ENCODE measurements around the gene TFB2M. TPM values are rescaled to one million over a fixed set of nuclear protein-coding genes. Genes with fewer than 3 reads are reported as not detected.

TFB2M gene
- total and polyA plus RNA-seq, 10 of the 15 experiments (the other 5 are each of a cell fraction or from before 2014, with no cell fraction given), result 25.2 to 66.0 (median 36.1) TPM

DNA sequence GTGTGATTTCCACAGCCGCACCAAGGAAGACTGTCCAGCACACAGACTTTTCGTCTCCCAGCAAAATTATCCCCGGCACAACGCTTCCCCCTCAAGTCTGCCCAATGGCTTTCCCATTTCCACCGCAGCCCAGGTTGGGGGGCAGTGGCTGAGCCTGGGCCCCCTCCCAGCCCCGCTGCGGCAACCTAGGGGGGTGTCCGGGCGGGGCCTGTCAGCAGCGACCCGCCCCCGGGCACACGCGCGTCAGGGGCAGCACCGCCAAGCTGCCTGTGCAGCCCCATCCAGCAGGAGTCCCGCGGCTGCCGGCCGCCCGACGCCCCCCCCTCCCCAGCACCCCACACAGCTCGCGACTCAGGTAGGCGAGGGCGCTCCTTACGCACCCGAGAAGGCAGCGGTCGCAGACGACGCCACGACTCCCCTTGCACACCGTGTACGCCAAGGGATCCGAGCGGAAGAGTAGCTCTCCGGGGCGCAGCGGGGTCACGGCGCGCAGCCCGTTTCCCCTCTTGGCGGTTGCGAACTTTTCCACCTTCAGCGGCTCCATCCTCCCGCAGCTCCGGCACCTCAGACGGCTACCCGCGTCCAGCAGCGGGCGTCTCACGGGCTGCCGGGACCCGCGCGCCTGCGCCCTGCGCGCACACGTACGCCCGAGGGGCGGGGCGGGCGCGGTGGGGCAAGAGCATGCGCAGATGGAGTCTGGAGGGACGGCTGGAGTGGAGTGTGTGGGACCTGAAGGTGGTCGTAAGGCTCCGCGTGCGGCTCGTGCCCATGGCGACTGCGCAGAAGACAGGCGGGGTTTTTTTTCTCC is 59.2 kb downstream of the TFB2M start, which contains the start of gene SMYD3 (continued):
- peak in 1 of 2 experiments; percentile 7; a peak in 1 of 3 replicates for TF ChIP-seq EGR1 (IDR thresholded peaks at IDR 0.05; ENCODE audit: borderline replicate concordance in 1 of 2, low read depth in 2 of 2, low read length in 2 of 2)
- TF ChIP-seq CREM (IDR thresholded peaks at IDR 0.05; ENCODE audit: low read depth), result peak; percentile 13; the same call in 1 of the 2 replicates
- TF ChIP-seq PAX8 (IDR thresholded peaks at IDR 0.05), result no peak
- no peak for TF ChIP-seq EZH2 (IDR thresholded peaks at IDR 0.05; ENCODE audit: borderline replicate concordance, control insufficient read depth, low read depth, low read length)
- TF ChIP-seq RELA (IDR thresholded peaks at IDR 0.05; ENCODE audit: borderline replicate concordance, partially characterized antibody), result no peak
- no peak for TF ChIP-seq MEF2A (IDR thresholded peaks at IDR 0.05; ENCODE audit: insufficient read depth, low read depth, low read length)
- no peak for TF ChIP-seq JUND (IDR thresholded peaks at IDR 0.05; ENCODE audit: low read depth, low read length)
- TF ChIP-seq POLR2A (IDR thresholded peaks at IDR 0.05; ENCODE audit: low read depth, low read length), result peak; percentile 81
- TF ChIP-seq NRF1 (conservative IDR thresholded peaks at IDR 0.05; ENCODE audit: low read depth, low read length), result peak; percentile 68
- TF ChIP-seq POLR2AphosphoS5 (IDR thresholded peaks at IDR 0.05; ENCODE audit: low read length), result peak; percentile 26; the same call in 1 of the 2 replicates
- no peak for TF ChIP-seq ZNF384 (IDR thresholded peaks at IDR 0.05; ENCODE audit: borderline replicate concordance, low read depth, low read length)
- no peak for TF ChIP-seq WRNIP1 (IDR thresholded peaks at IDR 0.05; ENCODE audit: borderline replicate concordance, low read depth, low read length)
- TF ChIP-seq FOXM1 (IDR thresholded peaks at IDR 0.05; ENCODE audit: low read depth, low read length), result no peak
- TF ChIP-seq NFYA (IDR thresholded peaks at IDR 0.05; ENCODE audit: borderline replicate concordance, low read depth, low read length), result no peak
- TF ChIP-seq, protein P1, sequence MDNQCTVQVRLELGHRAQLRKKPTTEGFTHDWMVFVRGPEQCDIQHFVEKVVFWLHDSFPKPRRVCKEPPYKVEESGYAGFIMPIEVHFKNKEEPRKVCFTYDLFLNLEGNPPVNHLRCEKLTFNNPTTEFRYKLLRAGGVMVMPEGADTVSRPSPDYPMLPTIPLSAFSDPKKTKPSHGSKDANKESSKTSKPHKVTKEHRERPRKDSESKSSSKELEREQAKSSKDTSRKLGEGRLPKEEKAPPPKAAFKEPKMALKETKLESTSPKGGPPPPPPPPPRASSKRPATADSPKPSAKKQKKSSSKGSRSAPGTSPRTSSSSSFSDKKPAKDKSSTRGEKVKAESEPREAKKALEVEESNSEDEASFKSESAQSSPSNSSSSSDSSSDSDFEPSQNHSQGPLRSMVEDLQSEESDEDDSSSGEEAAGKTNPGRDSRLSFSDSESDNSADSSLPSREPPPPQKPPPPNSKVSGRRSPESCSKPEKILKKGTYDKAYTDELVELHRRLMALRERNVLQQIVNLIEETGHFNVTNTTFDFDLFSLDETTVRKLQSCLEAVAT (IDR thresholded peaks at IDR 0.05), result no peak
- TF ChIP-seq NR2C1 (IDR thresholded peaks at IDR 0.05), result no peak
- no peak for TF ChIP-seq RCOR1 (conservative IDR thresholded peaks at IDR 0.05; ENCODE audit: low read depth, low read length)
- TF ChIP-seq HDAC6 (IDR thresholded peaks at IDR 0.05; ENCODE audit: unreplicated experiment), result no peak
- TF ChIP-seq CHD4 (IDR thresholded peaks at IDR 0.05), result no peak
- TF ChIP-seq ZSCAN29 (IDR thresholded peaks at IDR 0.05), result no peak
